ENCODE results near the gene ADGRE2.

ADGRE2 gene

GRCh38 chr19:14722127-14722526, 56.2 kb downstream of the ADGRE2 start:
- Histone ChIP-seq H2AFZ (ENCODE audit: low read depth, low read length) (no peak overlapping the region), H3K4me1 (ENCODE audit: low read length) (no peaks in the 10 kb centered on the region), H3K9me3 (ENCODE audit: insufficient read depth, low read length) (peaks cover 37% of the 10 kb centered on the region), H3K36me3 (replicated peaks; ENCODE audit: low read depth, low read length) (peaks cover 48% of the 10 kb centered on the region), H3K4me3 (ENCODE audit: low read length) (no peak overlapping the region), H3K27me3 (ENCODE audit: low read depth, low read length) (no peaks in the 10 kb centered on the region), H3K27ac (ENCODE audit: low read length) (no peak overlapping the region), H3K4me2 (ENCODE audit: low read length) (no peak overlapping the region), H3K9ac (ENCODE audit: low read length) (no peak overlapping the region), H3K79me2 (ENCODE audit: low read length) (no peaks in the 10 kb centered on the region), H4K20me1 (ENCODE audit: insufficient read depth, low read length) (no peaks in the 10 kb centered on the region)
- TF ChIP-seq CTCF (IDR thresholded peaks at IDR 0.05; ENCODE audit: low read depth, low read length): no peak
- TF ChIP-seq EZH2phosphoT487 (IDR thresholded peaks at IDR 0.05; ENCODE audit: low read depth): no peak

- no peak overlapping the region for H2AFZ ChIP-seq (ENCODE audit: low read depth, low read length)
- no peak overlapping the region for H3K9ac ChIP-seq (ENCODE audit: low read length)
- H3K79me2 ChIP-seq (ENCODE audit: low read length): no peaks in the 10 kb centered on the region
- H4K20me1 ChIP-seq (ENCODE audit: insufficient read depth, low read length): no peaks in the 10 kb centered on the region
- H3K27ac ChIP-seq (ENCODE audit: low read length): no peak overlapping the region
- no peak overlapping the region for H3K4me2 ChIP-seq (ENCODE audit: low read length)
- peaks cover 41% of the 10 kb centered on the region for H3K9me3 ChIP-seq (ENCODE audit: insufficient read depth, low read length)
- H3K4me1 ChIP-seq (ENCODE audit: low read length): no peaks in the 10 kb centered on the region
- TF ChIP-seq CTCF (IDR thresholded peaks at IDR 0.05; ENCODE audit: low read depth, low read length): no peak
- no peak for TF ChIP-seq EZH2phosphoT487 (IDR thresholded peaks at IDR 0.05; ENCODE audit: low read depth)
- no peak overlapping the region for H3K4me3 ChIP-seq (ENCODE audit: low read length)
- no peaks in the 10 kb centered on the region for H3K27me3 ChIP-seq (ENCODE audit: low read depth, low read length)
- peaks cover 71% of the 10 kb centered on the region for H3K36me3 ChIP-seq (replicated peaks; ENCODE audit: low read depth, low read length)
These were observed 59.2 kb downstream of the ADGRE2 start for GRCh38 chr19:14719162-14719561.

- H3K79me2 ChIP-seq (ENCODE audit: low read length): no peaks in the 10 kb centered on the region
- peaks cover 71% of the 10 kb centered on the region for H3K36me3 ChIP-seq (replicated peaks; ENCODE audit: low read depth, low read length)
- peaks cover 41% of the 10 kb centered on the region for H3K9me3 ChIP-seq (ENCODE audit: insufficient read depth, low read length)
- no peak overlapping the region for H3K9ac ChIP-seq (ENCODE audit: low read length)
- no peaks in the 10 kb centered on the region for H3K4me1 ChIP-seq (ENCODE audit: low read length)
- no peak overlapping the region for H3K27ac ChIP-seq (ENCODE audit: low read length)
- no peak overlapping the region for H2AFZ ChIP-seq (ENCODE audit: low read depth, low read length)
- H4K20me1 ChIP-seq (ENCODE audit: insufficient read depth, low read length): no peaks in the 10 kb centered on the region
- H3K4me3 ChIP-seq (ENCODE audit: low read length): no peak overlapping the region
- no peaks in the 10 kb centered on the region for H3K27me3 ChIP-seq (ENCODE audit: low read depth, low read length)
- TF ChIP-seq EZH2phosphoT487 (IDR thresholded peaks at IDR 0.05; ENCODE audit: low read depth) (no peak), CTCF (IDR thresholded peaks at IDR 0.05; ENCODE audit: low read depth, low read length) (no peak)
- no peak overlapping the region for H3K4me2 ChIP-seq (ENCODE audit: low read length)
These were observed 59.7 kb downstream of the ADGRE2 start for GRCh38 chr19:14718522-14719116.

- no peak overlapping the region for H3K4me3 ChIP-seq (ENCODE audit: low read length)
- H3K4me2 ChIP-seq (ENCODE audit: low read length): no peak overlapping the region
- peaks cover 30% of the 10 kb centered on the region for H3K9me3 ChIP-seq (ENCODE audit: insufficient read depth, low read length)
- H3K27me3 ChIP-seq (ENCODE audit: low read depth, low read length): no peaks in the 10 kb centered on the region
- peaks cover 66% of the 10 kb centered on the region for H3K36me3 ChIP-seq (replicated peaks; ENCODE audit: low read depth, low read length)
- no peaks in the 10 kb centered on the region for H4K20me1 ChIP-seq (ENCODE audit: insufficient read depth, low read length)
- no peak for TF ChIP-seq CTCF (IDR thresholded peaks at IDR 0.05; ENCODE audit: low read depth, low read length)
- TF ChIP-seq EZH2phosphoT487 (IDR thresholded peaks at IDR 0.05; ENCODE audit: low read depth): no peak
- no peak overlapping the region for H2AFZ ChIP-seq (ENCODE audit: low read depth, low read length)
- H3K79me2 ChIP-seq (ENCODE audit: low read length): no peaks in the 10 kb centered on the region
- H3K9ac ChIP-seq (ENCODE audit: low read length): no peak overlapping the region
- no peak overlapping the region for H3K27ac ChIP-seq (ENCODE audit: low read length)
- H3K4me1 ChIP-seq (ENCODE audit: low read length): no peaks in the 10 kb centered on the region
These were observed 62.5 kb downstream of the ADGRE2 start for GRCh38 chr19:14715841-14716240.
